ENCODE results near the gene CLEC2L. TPM values are rescaled to one million over a fixed set of nuclear protein-coding genes. Genes with fewer than 3 reads are reported as not detected.

The CLEC2L gene
- polyA plus RNA-seq, 1 of the 3 experiments (the other 2 are of a cell fraction), result not detected

DNA sequence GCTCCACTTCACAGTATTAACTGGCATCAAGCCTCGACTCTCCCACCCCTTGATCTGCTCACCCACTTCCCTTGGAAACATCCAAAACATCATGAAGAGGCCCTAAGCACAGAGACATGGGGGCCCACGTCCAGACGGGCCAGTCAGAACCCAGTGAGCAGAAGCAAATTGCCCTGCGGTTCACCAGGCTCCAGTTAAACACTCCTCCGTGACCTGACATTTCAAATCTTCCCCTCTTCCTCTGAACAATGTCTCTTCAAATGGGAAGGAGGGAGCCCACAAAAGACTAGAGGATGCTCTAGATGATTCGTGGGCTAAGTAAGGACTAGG is 44.8 kb downstream of the CLEC2L start:
- H3K36me3 ChIP-seq (replicated peaks in 1 of 2; ENCODE audit: control insufficient read depth in 1 of 2, insufficient read depth in 2 of 2, low read length in 1 of 2), result peaks cover 22 to 67% of the 10 kb centered on the region in 2 experiments
- no peaks in the 10 kb centered on the region for H3K9me2 ChIP-seq
- H3K4me1 ChIP-seq (ENCODE audit: control insufficient read depth in 1 of 2, insufficient read depth in 2 of 2, low read depth in 1 of 2, low read length in 1 of 2), result no peaks in the 10 kb centered on the region
- no peak overlapping the region for H3K4me2 ChIP-seq
- 81% methylated on average over 6 of the region's 6 CpGs for WGBS (ENCODE audit: low lambda C conversion rate)
- no peak overlapping the region for H3K9ac ChIP-seq
- ChIA-PET POLR2A (no interaction called here), CTCF (interaction anchor here (0.8 to 3.6 kb wide), 3 partner anchors 16 to 70 kb away, joined by 3 to 14 read pairs (median 4); no protein-coding TSS in a partner anchor)
- H3K9me3 ChIP-seq, result no peaks in the 10 kb centered on the region
- no peaks in the 10 kb centered on the region for H3K79me2 ChIP-seq (ENCODE audit: insufficient read depth)
- H3K27ac ChIP-seq (ENCODE audit: low read depth in 2 of 2, low read length in 1 of 2), result no peak overlapping the region
- no peaks in the 10 kb centered on the region for H4K20me1 ChIP-seq (ENCODE audit: insufficient read depth)
- DNase-seq, result no peak
- H3F3A ChIP-seq (replicated peaks; ENCODE audit: insufficient read depth), result peaks cover 5% of the 10 kb centered on the region
- no peaks in the 10 kb centered on the region for H3K27me3 ChIP-seq (ENCODE audit: insufficient read depth)
- no peak overlapping the region for H3K4me3 ChIP-seq (ENCODE audit: low read depth in 2 of 2, low read length in 1 of 2)
- TF ChIP-seq FOXM1 (IDR thresholded peaks at IDR 0.05; ENCODE audit: low read depth) (no peak), ELF1 (IDR thresholded peaks at IDR 0.05) (no peak), RXRA (IDR thresholded peaks at IDR 0.05; ENCODE audit: borderline replicate concordance, low read depth) (no peak), FOSL2 (IDR thresholded peaks at IDR 0.05; ENCODE audit: borderline replicate concordance, low read depth) (no peak), RAD21 (IDR thresholded peaks at IDR 0.05; ENCODE audit: low read length) (no peak), CHD2 (IDR thresholded peaks at IDR 0.05; ENCODE audit: low read length, partially characterized antibody) (no peak)
- no peak overlapping the region for H2AFZ ChIP-seq (ENCODE audit: low read depth)

DNA sequence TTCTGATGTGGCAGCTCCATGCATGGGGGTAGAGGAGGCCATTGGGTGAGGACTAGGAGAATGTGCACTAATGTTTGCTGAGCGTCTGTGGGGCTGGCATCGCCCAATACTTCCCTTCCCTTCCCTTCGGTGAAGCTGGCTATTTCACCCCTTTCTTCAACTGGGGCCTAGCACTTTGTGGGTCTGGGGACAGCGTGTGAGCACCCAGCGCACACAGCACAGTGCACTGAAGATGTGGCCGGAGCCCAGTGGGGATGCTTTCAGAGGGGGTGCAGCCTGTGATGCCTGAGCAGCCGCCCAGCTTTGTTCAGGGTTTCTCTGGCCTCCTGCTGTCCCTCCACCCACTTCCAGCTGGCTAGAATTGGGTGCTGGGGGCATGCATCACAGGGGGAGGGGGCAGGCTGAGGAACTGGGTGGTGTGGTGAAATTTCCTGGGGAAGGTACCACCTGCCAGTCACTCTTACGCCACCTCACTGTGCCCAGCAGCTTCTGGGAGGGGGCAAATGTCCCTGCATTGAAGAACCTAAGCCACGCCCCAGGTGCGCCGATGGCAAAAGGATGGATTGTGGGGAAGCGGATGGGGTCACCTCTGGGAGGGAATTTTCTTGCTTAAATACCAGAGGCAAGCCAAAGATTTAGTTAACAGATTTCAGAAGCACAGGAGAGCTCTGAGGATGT is 45.5 kb downstream of the CLEC2L start:
- Histone ChIP-seq H3K27ac (ENCODE audit: low read depth in 2 of 2, low read length in 1 of 2) (no peak overlapping the region), H3K4me2 (no peak overlapping the region), H3F3A (replicated peaks; ENCODE audit: insufficient read depth) (peaks cover 5% of the 10 kb centered on the region), H3K36me3 (replicated peaks in 1 of 2; ENCODE audit: control insufficient read depth in 1 of 2, insufficient read depth in 2 of 2, low read length in 1 of 2) (peaks cover 26 to 66% of the 10 kb centered on the region in 2 experiments), H3K4me1 (ENCODE audit: control insufficient read depth in 1 of 2, insufficient read depth in 2 of 2, low read depth in 1 of 2, low read length in 1 of 2) (no peaks in the 10 kb centered on the region), H4K20me1 (ENCODE audit: insufficient read depth) (no peaks in the 10 kb centered on the region), H2AFZ (ENCODE audit: low read depth) (no peak overlapping the region), H3K27me3 (ENCODE audit: insufficient read depth) (no peaks in the 10 kb centered on the region), H3K4me3 (ENCODE audit: low read depth in 2 of 2, low read length in 1 of 2) (no peak overlapping the region), H3K79me2 (ENCODE audit: insufficient read depth) (no peaks in the 10 kb centered on the region), H3K9me3 (no peaks in the 10 kb centered on the region), H3K9ac (no peak overlapping the region), H3K9me2 (no peaks in the 10 kb centered on the region)
- CTCF ChIA-PET, result interaction anchor here (0.8 to 3.6 kb wide), 6 partner anchors 11 to 70 kb away, joined by 3 to 14 read pairs (median 4); no protein-coding TSS in a partner anchor
- WGBS (ENCODE audit: low lambda C conversion rate), result 97% methylated on average over 12 of the region's 12 CpGs
- POLR2A ChIA-PET, result no interaction called here
- TF ChIP-seq, protein P1, sequence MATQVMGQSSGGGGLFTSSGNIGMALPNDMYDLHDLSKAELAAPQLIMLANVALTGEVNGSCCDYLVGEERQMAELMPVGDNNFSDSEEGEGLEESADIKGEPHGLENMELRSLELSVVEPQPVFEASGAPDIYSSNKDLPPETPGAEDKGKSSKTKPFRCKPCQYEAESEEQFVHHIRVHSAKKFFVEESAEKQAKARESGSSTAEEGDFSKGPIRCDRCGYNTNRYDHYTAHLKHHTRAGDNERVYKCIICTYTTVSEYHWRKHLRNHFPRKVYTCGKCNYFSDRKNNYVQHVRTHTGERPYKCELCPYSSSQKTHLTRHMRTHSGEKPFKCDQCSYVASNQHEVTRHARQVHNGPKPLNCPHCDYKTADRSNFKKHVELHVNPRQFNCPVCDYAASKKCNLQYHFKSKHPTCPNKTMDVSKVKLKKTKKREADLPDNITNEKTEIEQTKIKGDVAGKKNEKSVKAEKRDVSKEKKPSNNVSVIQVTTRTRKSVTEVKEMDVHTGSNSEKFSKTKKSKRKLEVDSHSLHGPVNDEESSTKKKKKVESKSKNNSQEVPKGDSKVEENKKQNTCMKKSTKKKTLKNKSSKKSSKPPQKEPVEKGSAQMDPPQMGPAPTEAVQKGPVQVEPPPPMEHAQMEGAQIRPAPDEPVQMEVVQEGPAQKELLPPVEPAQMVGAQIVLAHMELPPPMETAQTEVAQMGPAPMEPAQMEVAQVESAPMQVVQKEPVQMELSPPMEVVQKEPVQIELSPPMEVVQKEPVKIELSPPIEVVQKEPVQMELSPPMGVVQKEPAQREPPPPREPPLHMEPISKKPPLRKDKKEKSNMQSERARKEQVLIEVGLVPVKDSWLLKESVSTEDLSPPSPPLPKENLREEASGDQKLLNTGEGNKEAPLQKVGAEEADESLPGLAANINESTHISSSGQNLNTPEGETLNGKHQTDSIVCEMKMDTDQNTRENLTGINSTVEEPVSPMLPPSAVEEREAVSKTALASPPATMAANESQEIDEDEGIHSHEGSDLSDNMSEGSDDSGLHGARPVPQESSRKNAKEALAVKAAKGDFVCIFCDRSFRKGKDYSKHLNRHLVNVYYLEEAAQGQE (IDR thresholded peaks at IDR 0.05; ENCODE audit: low read depth, low read length), result no peak
- TF ChIP-seq EP300 (IDR thresholded peaks at IDR 0.05; ENCODE audit: borderline replicate concordance in 1 of 2, low read depth in 1 of 2, low read length in 1 of 2) (no peak), EZH2phosphoT487 (IDR thresholded peaks at IDR 0.05; ENCODE audit: borderline replicate concordance, low read depth) (no peak), TAF1 (IDR thresholded peaks at IDR 0.05; ENCODE audit: borderline replicate concordance, low read depth, low read length) (no peak), JUND (IDR thresholded peaks at IDR 0.05) (no peak), FOSL2 (IDR thresholded peaks at IDR 0.05; ENCODE audit: borderline replicate concordance, low read depth) (no peak), RFX5 (IDR thresholded peaks at IDR 0.05; ENCODE audit: low read length) (no peak), RXRA (IDR thresholded peaks at IDR 0.05; ENCODE audit: borderline replicate concordance, low read depth) (no peak), MEF2A (IDR thresholded peaks at IDR 0.05; ENCODE audit: borderline replicate concordance, low read depth) (no peak), GATA2 (CRISPR knock-in tag; IDR thresholded peaks at IDR 0.05) (no peak), FOXM1 (IDR thresholded peaks at IDR 0.05; ENCODE audit: low read depth) (no peak), POLR2AphosphoS5 (IDR thresholded peaks at IDR 0.05; ENCODE audit: low read depth, low read length) (no peak), RAD21 (IDR thresholded peaks at IDR 0.05; ENCODE audit: low read length) (no peak), NFIC (IDR thresholded peaks at IDR 0.05; ENCODE audit: borderline replicate concordance) (no peak)
- no peak for DNase-seq
